ENCODE results near the gene CCDC201. TPM values are rescaled to one million over a fixed set of nuclear protein-coding genes. Genes with fewer than 3 reads are reported as not detected.
"Not testable (repeated sequence)": the region's sequence is repeated elsewhere in the genome, so short reads cannot be mapped to it uniquely, and the experiment has no call there.

Gene CCDC201
- total RNA-seq, 2 experiments from 2014 or later: not detected

GRCh38 chr7:45812946-45813345 is 59.9 kb downstream of the CCDC201 start:
- ChIA-PET POLR2A (no interaction called here), CTCF (no interaction called here)
- no peaks in the 10 kb centered on the region for H3K4me1 Mint-ChIP-seq
- DNase-seq: no peak
- no peaks in the 10 kb centered on the region for H3K9me3 Mint-ChIP-seq
- no peak overlapping the region for H3K27ac Mint-ChIP-seq
- no peaks in the 10 kb centered on the region for H3K36me3 Mint-ChIP-seq (ENCODE audit: low read depth)
- H3K27me3 Mint-ChIP-seq: no peaks in the 10 kb centered on the region
- no peak overlapping the region for H3K4me3 Mint-ChIP-seq

DNA sequence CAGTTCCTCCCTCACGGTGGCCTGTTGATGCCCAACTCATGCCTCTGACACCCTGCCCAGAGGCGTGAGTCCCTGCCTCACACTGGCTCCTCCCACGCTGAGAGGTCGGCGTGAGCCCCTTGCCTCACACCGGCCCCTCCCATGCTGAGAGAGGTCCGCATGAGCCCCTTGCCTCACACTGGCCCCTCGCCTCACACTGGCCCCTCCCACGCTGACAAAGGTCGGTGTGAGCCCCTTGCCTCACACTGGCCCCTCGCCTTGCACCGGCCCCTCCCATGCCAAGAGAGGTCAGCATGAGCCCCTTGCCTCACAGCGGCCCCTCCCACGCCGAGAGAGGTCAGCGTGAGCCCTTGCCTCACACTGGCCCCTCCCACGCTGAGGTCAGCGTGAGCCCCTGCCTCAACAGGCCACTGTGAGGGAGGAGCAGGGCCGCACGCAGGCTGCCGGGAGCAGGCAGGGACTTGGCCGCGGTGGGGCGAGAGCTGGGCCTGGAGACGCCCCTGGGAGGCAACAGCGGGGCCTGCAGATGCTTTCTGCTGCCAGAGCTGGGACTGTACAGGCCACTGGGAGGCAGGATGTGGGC is 61.1 kb downstream of the CCDC201 start:
- H3K4me3 Mint-ChIP-seq; H3K36me3 Mint-ChIP-seq (ENCODE audit: low read depth); DNase-seq; H3K27me3 Mint-ChIP-seq; CTCF ChIA-PET; H3K9me3 Mint-ChIP-seq; H3K4me1 Mint-ChIP-seq; POLR2A ChIA-PET; H3K27ac Mint-ChIP-seq: not testable (repeated sequence)

- H3K27ac Mint-ChIP-seq; H3K4me1 Mint-ChIP-seq; H3K9me3 Mint-ChIP-seq; H3K27me3 Mint-ChIP-seq; H3K4me3 Mint-ChIP-seq; CTCF ChIA-PET; H3K36me3 Mint-ChIP-seq (ENCODE audit: low read depth); DNase-seq; POLR2A ChIA-PET: not testable (repeated sequence)
Measured at GRCh38 chr7:45810451-45811005, 62.4 kb downstream of the CCDC201 start.

Other genes starting within 250 kb of the CCDC201 start
- not detected for gene IGFBP1, start 15.4 kb upstream of the CCDC201 start, total RNA-seq
- gene IGFBP3, start 48.2 kb upstream of the CCDC201 start, total RNA-seq: 10 to 100 TPM; 12.1 to 13.2 TPM